PC-3 (cell line): ENCODE results near the gene MGAT3. TPM values are rescaled to one million over a fixed set of nuclear protein-coding genes. Genes with fewer than 3 reads are reported as not detected.

Source experiments
- ATAC-seq: fragments of 200-7000 bp; cut with Tn5 transposase; 2 replicates; pipeline ENCODE4 v1.9.1; 2020; ENCODE audit warnings: mild to moderate bottlenecking, moderate library complexity
- BruUV-seq: library from RNA; stranded (reverse); fragments of 400-500 nt; replicated peaks from 2 replicates; lab custom pipeline; 2021; lab: Mats Ljungman, UMichigan
- CTCF ChIA-PET: fragments of 300-600 bp; sonication (Branson Sonifier 250); formaldehyde crosslinking; loops from one replicate; lab custom pipeline; 2022; ENCODE audit warnings: antibody characterized with exemption; lab: Charles Lee
- POLR2A ChIA-PET: fragments of 300-600 bp; sonication (Branson Sonifier 250); formaldehyde crosslinking; loops from one replicate; lab custom pipeline; 2022; ENCODE audit warnings: antibody characterized with exemption; ENCODE audit not compliant: unreplicated experiment; lab: Charles Lee
- DNase-seq: peaks from one replicate; pipeline ENCODE4 v3.0.0-alpha.2; 2015
- H2AFZ ChIP-seq: fragments of 300-600 bp; sonication (generic); 2 replicates; pipeline ENCODE4 v1.6.0; 2016; ENCODE audit warnings: antibody characterized with exemption, low read length
- H3F3A ChIP-seq: fragments of 300-600 bp; sonication (generic); one replicate; pipeline ENCODE4 v1.6.0; 2017; ENCODE audit warnings: antibody characterized with exemption, low read length, control low read depth, mild to moderate bottlenecking; ENCODE audit not compliant: unreplicated experiment
- H3K27ac ChIP-seq: fragments of 300-600 bp; sonication (generic); 2 replicates; pipeline ENCODE4 v1.5.1; 2016; ENCODE audit warnings: mild to moderate bottlenecking, low read length
- H3K27me3 ChIP-seq: fragments of 300-600 bp; sonication (generic); 2 replicates; pipeline ENCODE4 v1.6.1; 2016; ENCODE audit warnings: low read length, mixed read lengths
- H3K36me3 ChIP-seq: fragments of 300-600 bp; sonication (generic); 2 replicates; pipeline ENCODE4 v1.6.1; 2016; ENCODE audit warnings: low read depth, mixed run types, low read length, mixed read lengths
- H3K4me1 ChIP-seq: fragments of 300-600 bp; sonication (generic); 2 replicates; pipeline ENCODE4 v1.5.1; 2016; ENCODE audit warnings: low read length; ENCODE audit not compliant: insufficient read depth
- H3K4me2 ChIP-seq: fragments of 300-600 bp; sonication (generic); 2 replicates; pipeline ENCODE4 v1.6.0; 2016; ENCODE audit warnings: low read length
- H3K4me3 ChIP-seq: fragments of 300-600 bp; sonication (generic); 2 replicates; pipeline ENCODE4 v1.5.1; 2016; ENCODE audit warnings: mild to moderate bottlenecking, low read length, mixed read lengths
- H3K79me2 ChIP-seq: fragments of 300-600 bp; sonication (generic); 2 replicates; pipeline ENCODE4 v1.6.1; 2017; ENCODE audit warnings: low read length, mixed read lengths
- H3K9ac ChIP-seq: fragments of 300-600 bp; sonication (generic); 2 replicates; pipeline ENCODE4 v1.6.0; 2016; ENCODE audit warnings: mild to moderate bottlenecking, low read length
- H3K9me2 ChIP-seq: fragments of 300-600 bp; sonication (generic); replicated peaks from 2 replicates; pipeline ENCODE4 v1.6.1; 2016; ENCODE audit warnings: mixed run types, low read length, mixed read lengths
- H3K9me3 ChIP-seq: fragments of 300-600 bp; sonication (generic); 2 replicates; pipeline ENCODE4 v1.6.1; 2016; ENCODE audit warnings: low read length, mixed read lengths
- H4K20me1 ChIP-seq: fragments of 300-600 bp; sonication (generic); 2 replicates; pipeline ENCODE4 v1.6.1; 2016; ENCODE audit warnings: low read length, mixed read lengths
- EZH2 ChIP-seq: fragments of 300-600 bp; sonication (generic); IDR thresholded peaks from one replicate; pipeline ENCODE4 v1.6.1; 2017; ENCODE audit warnings: antibody characterized with exemption, mild to moderate bottlenecking, low read length; ENCODE audit not compliant: unreplicated experiment
- EZH2phosphoT487 ChIP-seq: fragments of 300-600 bp; sonication (generic); IDR thresholded peaks from 2 replicates; pipeline ENCODE4 v1.6.1; 2018; ENCODE audit warnings: mild to moderate bottlenecking, antibody characterized with exemption, low read length, borderline replicate concordance
- intact Hi-C: fragments of 100-400 bp; cut with micrococcal nuclease; formaldehyde crosslinking; loops from 2 replicates; pipeline ENCODE4 v1.9.0; 2023
- total RNA-seq: library from RNA; depleted of rRNA; stranded (reverse); fragments of >200 nt; gene quantifications from 2 replicates; pipeline ENCODE4 v1.2.3, GENCODE V29; 2014
- TF ChIP-seq, protein P1 (sequence below): fragments of 300-600 bp; sonication (generic); conservative IDR thresholded peaks from 2 replicates; pipeline ENCODE4 v1.5.1; 2017; ENCODE audit warnings: antibody characterized with exemption, low read depth, mild to moderate bottlenecking, low read length

The MGAT3 gene
- total RNA-seq, 1 experiment from 2014 or later, result not detected

DNA sequence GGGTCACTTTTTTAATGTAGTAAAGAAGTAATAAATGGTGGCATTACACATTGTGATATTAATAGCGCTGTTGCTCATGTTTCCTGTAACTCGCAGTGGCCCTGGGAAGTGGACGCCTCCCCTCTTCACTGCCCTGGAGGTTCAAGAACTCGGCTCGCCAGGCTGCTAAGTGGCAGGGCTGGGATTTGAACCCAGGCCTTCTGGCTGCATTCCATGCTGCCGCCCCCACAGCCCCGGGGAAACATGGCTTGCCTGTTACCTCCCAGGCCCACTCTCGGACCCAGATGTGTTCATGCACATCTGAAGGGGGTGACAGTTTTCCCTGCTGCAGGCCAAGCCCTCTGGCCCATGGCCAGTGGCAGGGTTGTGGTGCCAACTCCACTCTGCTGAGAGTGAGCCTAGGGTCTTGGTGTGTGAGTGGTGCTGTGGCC is 25.0 kb upstream of the MGAT3 start:
- H3K9ac ChIP-seq, result no peak overlapping the region
- H3K4me3 ChIP-seq, result no peak overlapping the region
- H2AFZ ChIP-seq, result no peak overlapping the region
- no TSS peak for BruUV-seq
- no peaks in the 10 kb centered on the region for H3F3A ChIP-seq
- H3K27ac ChIP-seq, result no peak overlapping the region
- H3K79me2 ChIP-seq, result no peaks in the 10 kb centered on the region
- H4K20me1 ChIP-seq, result no peaks in the 10 kb centered on the region
- CTCF ChIA-PET, result no interaction called here
- H3K4me2 ChIP-seq, result no peak overlapping the region
- no peak for ATAC-seq
- no peaks in the 10 kb centered on the region for H3K4me1 ChIP-seq
- intact Hi-C loops, result loop anchor here (10.0 kb wide), 1 partner anchor 63 kb away; no protein-coding TSS in a partner anchor
- TF ChIP-seq EZH2 (no peak), EZH2phosphoT487 (no peak)
- TF ChIP-seq, protein P1, sequence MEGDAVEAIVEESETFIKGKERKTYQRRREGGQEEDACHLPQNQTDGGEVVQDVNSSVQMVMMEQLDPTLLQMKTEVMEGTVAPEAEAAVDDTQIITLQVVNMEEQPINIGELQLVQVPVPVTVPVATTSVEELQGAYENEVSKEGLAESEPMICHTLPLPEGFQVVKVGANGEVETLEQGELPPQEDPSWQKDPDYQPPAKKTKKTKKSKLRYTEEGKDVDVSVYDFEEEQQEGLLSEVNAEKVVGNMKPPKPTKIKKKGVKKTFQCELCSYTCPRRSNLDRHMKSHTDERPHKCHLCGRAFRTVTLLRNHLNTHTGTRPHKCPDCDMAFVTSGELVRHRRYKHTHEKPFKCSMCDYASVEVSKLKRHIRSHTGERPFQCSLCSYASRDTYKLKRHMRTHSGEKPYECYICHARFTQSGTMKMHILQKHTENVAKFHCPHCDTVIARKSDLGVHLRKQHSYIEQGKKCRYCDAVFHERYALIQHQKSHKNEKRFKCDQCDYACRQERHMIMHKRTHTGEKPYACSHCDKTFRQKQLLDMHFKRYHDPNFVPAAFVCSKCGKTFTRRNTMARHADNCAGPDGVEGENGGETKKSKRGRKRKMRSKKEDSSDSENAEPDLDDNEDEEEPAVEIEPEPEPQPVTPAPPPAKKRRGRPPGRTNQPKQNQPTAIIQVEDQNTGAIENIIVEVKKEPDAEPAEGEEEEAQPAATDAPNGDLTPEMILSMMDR, result no peak
- no peaks in the 10 kb centered on the region; the same call in 1 of the 2 replicates for H3K36me3 ChIP-seq
- H3K9me3 ChIP-seq, result no peaks in the 10 kb centered on the region
- H3K9me2 ChIP-seq, result no peaks in the 10 kb centered on the region
- no peak for DNase-seq
- H3K27me3 ChIP-seq, result no peaks in the 10 kb centered on the region
- POLR2A ChIA-PET, result no interaction called here

DNA sequence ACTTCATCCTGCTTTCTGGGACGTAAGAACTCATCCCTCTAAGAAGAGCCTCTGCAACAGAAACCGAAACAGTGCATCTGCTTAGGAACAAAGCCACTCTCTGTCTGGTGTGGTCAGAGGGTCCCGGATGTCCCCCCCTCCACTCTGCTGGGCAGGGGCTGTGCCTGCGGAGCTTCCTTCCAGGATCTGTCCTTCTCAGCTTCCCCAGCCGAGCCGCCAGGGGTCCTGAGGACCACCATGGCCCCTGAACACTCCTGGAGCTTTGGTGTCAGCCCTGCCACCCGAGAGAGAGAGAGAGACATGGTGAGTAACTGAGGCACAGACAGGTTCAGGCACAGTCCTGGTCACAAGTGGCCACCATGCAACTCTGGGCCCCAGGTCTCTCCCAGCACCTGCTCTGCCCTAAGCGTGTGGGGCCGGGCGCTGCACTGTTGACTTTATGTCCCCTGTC is 24.4 kb upstream of the MGAT3 start:
- H3K27me3 ChIP-seq, result no peaks in the 10 kb centered on the region
- H3K4me2 ChIP-seq, result no peak overlapping the region
- ATAC-seq (no peak), DNase-seq (no peak)
- no peaks in the 10 kb centered on the region for H3K4me1 ChIP-seq
- no peaks in the 10 kb centered on the region for H3F3A ChIP-seq
- no peak overlapping the region for H2AFZ ChIP-seq
- intact Hi-C loops, result loop anchor here (10.0 kb wide), 1 partner anchor 62 kb away; no protein-coding TSS in a partner anchor
- H3K79me2 ChIP-seq, result no peaks in the 10 kb centered on the region
- H3K36me3 ChIP-seq, result no peaks in the 10 kb centered on the region; the same call in 1 of the 2 replicates
- H3K9me3 ChIP-seq, result no peaks in the 10 kb centered on the region
- no peaks in the 10 kb centered on the region for H4K20me1 ChIP-seq
- CTCF ChIA-PET, result no interaction called here
- POLR2A ChIA-PET, result no interaction called here
- H3K4me3 ChIP-seq, result no peak overlapping the region
- no peak overlapping the region for H3K27ac ChIP-seq
- no TSS peak for BruUV-seq
- no peak for TF ChIP-seq EZH2phosphoT487
- H3K9ac ChIP-seq, result no peak overlapping the region
- no peaks in the 10 kb centered on the region for H3K9me2 ChIP-seq

DNA sequence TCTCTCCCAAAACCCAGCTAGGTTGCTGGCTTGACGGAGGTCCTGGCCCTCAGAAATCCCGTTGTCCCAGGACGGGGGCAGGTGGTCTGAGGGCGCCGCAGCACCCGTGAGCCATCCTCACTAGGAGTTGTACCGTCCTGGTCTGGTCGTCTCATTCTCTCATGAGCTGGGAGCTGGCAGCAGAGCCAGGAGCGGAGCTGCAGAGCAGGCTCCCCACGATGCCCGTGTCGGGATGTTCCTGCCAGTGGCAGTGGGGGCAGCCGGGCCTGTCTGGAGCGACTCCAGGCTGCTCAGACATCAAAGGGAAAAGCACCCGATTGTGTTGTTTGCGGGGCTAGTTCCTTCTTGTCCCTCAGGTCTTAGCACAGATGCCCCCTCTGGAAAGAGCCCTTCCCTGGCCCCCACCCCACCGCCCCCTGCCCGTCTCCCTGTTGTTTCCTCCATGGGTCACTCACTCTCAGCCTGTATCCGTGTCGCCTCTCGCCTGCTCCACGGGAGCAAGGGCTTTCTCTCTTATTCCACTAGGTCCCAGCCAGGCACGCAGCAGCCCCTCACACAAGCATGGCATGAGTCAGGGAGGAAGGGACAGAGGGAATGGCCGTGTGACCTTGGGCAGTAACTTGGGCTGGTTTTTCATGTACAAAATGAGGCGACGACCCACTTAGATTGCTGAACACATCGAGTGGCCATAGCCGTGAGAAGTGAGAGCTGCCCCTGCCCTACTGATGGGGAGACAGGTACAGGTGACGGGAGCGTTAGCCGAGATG is 23.2 kb upstream of the MGAT3 start:
- Histone ChIP-seq H3K36me3 (no peaks in the 10 kb centered on the region), H3K79me2 (no peaks in the 10 kb centered on the region), H3K4me3 (no peak overlapping the region), H3K27ac (no peak overlapping the region), H3K4me1 (peaks cover 3% of the 10 kb centered on the region), H3K9me3 (no peaks in the 10 kb centered on the region), H4K20me1 (no peaks in the 10 kb centered on the region), H3K27me3 (no peaks in the 10 kb centered on the region), H2AFZ (no peak overlapping the region), H3K4me2 (no peak overlapping the region), H3K9me2 (no peaks in the 10 kb centered on the region), H3F3A (no peaks in the 10 kb centered on the region), H3K9ac (no peak overlapping the region)
- TF ChIP-seq EZH2phosphoT487 (no peak), EZH2 (no peak)
- TF ChIP-seq, protein P1, result no peak
- DNase-seq (no peak), ATAC-seq (no peak)
- ChIA-PET POLR2A (no interaction called here), CTCF (no interaction called here)
- no TSS peak for BruUV-seq
- intact Hi-C loops, result loop anchor here (10.0 kb wide), 1 partner anchor 61 kb away; no protein-coding TSS in a partner anchor
